NCI-H446 treated with DMSO at 0.1 percent for 48 hours (cell line): ENCODE measurements around the gene NOL3.

Source experiments
- DNase-seq: peaks from one replicate; lab custom pipeline; 2025; lab: John Stamatoyannopoulos, UW

The NOL3 gene

DNA sequence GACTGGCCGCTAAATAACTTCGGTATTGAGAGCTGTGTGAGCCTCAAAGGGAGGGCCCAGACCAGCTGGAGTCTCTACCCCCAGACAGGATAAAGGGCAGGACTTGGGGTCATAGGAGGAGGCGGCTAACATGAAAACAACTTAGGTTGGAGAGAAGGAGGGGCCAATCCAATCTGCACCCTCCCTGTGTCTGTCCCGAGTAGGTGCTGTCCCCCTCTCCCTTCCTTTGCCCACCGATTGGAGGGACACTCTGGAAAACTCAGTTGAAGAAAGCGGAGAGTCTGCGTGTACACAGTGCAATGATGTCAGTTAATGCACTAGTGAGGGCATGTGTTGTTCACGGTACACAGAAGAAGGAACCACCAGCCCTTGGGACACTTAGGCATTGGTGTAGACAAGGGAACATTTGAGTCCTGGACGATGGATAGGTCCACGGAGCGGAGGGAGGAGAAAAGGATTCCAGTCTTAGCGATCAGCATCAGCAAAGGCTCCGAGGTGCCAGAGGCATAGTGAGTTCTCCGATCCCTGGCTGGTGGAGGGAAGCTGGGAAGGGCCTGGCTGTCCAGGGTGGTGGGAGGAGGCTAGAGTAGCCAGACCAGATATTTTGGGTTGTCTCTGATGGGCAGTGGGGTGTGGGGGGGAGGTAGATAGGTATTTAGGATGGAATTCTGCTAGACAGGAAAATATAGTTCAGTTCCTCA, 761 bp downstream of the NOL3 start:
- no peak for DNase-seq

DNA sequence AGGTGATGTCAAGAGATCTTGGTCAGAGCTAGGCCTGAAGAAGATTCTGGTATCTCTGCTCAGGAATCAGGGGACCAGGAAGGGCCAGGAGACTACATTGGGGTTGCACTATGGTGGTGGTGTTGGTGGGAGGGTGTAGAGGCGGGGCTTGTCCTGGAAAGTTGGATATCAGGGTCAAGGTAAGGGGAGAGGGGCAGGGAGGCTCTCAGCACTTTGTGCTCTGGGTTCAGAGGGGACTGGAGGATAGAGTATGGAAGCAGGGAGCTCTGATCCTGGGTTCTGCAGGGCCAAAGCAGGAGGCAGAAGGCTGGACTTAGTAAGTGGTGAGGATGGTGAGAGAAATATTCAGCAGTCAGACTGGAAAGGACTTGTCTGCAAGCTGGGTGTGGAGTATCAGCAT, 3.0 kb downstream of the NOL3 start:
- no peak for DNase-seq

GRCh38 chr16:67173808-67174705, 3.7 kb downstream of the NOL3 start:
- DNase-seq = no peak

DNA sequence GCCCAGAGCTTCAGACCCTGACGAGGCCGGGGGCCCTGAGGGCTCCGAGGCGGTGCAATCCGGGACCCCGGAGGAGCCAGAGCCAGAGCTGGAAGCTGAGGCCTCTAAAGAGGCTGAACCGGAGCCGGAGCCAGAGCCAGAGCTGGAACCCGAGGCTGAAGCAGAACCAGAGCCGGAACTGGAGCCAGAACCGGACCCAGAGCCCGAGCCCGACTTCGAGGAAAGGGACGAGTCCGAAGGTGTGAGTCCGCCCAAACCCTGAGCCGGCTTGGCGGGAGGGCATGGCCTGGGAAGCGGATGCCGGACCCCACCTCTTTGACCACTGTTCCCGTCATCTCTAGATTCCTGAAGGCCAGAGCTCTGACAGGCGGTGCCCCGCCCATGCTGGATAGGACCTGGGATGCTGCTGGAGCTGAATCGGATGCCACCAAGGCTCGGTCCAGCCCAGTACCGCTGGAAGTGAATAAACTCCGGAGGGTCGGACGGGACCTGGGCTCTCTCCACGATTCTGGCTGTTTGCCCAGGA, 4.4 kb downstream of the NOL3 start:
- no peak for DNase-seq

GRCh38 chr16:67176662-67177061, 6.3 kb downstream of the NOL3 start:
- no peak for DNase-seq

GRCh38 chr16:67177743-67178699, 7.7 kb downstream of the NOL3 start:
- no peak for DNase-seq

DNA sequence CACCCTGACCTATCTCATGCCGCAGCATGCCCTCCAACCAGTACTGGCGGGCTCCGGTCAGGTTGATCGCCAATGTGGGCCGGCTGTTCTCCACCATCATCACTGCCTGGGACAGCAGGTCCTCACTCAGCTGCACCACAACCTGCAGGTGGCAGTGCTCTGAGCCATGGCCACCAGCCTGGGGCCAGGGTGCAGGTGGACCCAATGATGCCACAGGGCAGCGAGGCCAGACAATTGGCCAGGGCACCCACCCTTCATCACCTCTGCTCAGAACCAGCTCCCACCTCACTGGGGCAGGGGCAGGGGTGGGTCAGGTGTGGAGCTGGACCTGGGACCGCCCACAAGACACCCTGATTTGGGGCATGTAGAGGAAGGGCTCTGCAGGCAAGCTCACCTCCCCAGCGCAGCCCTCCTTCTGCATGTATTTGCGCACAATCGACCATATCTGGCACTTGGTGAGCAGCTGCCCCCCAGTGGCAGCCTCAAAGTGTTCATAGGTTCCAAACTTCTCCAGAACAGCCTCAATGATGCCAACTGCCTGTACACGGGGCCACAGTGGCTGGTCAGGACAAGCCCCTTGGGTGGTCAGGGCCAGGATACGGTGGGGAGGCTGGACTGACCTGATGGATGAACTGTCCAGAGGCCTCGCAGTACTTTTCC, 9.2 kb downstream of the NOL3 start:
- DNase-seq = no peak

DNA sequence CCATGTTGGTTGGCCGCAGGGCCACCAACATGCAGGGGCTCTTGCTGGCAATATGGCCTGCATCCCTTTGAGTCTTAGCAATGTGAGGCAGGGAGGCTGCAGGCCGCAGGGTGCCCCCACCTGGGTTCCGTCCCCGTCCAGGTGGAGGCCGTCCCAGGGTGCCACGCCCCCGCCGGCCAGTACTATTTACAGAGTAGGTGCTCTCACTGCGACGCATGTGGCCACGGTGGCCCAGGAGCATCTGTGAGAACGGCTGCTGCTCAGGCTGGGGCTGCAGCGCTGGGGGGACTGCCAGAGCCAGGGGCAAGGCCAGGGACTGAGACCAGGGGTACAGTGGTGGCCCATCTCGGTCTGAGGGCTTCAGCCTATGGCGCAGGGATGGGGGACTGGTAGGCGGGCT, 9.8 kb downstream of the NOL3 start:
- DNase-seq = no peak

GRCh38 chr16:67181346-67181745, 11.0 kb downstream of the NOL3 start:
- DNase-seq = peak; percentile 51

- no peak for DNase-seq
Measured at GRCh38 chr16:67182288-67182687, 11.9 kb downstream of the NOL3 start.

DNA sequence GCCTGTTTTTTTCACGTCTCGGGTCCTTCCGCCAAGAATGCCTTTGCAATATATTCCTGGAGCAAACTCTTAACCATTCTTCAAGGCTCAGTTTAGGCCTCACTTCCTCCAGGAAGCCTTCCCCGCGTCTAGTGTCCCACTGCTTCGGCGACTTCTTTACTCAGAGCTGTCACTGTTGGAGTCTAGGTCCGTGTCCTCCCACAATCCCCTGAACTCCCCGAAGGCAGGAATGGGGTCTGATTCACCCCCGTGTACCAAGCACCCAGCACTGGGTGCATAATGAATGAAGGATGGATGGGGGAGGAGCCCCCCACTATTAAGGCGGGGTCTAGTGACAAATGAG, 12.9 kb downstream of the NOL3 start:
- no peak for DNase-seq

DNA sequence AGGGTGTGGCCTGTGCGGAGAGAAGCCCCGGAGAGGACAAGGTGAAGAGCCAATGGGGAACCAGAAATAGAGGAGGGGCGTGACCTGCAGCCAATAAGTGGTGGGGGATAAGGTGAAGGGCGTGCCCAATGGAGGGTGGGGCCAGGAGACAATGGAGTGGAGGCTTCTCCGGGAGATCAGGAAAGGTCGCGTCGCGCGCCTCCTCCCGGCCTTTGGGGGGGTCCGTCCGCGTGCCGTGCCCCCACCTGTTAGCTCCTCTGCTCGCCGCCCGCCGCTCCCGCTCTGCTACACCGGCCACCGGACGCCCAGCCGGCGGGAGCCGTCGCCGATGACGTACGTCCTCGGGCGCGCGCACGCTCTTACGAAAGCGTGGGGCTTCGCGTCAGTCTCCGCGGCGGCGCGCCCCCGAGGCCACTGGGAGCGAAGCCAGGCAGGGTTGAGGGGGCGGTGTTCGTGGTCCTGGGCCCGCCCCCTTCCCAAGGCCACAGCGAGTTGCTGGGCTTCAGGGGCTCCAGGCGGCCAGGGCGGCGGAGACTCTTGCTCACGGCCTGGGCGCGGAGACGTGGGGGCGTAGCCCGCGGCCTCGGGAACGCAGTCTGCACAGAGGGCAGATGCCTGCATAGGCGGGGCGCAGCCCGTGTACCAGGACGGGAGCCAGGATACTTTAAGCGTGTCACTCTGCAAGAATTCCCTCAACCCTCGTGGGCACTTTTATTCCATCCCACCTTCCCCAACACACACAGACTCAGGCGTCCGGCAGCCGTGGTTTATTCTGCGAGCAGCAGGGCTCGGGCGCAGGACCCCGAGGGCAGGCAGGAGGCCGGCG, 13.5 kb downstream of the NOL3 start, which contains the start of gene MATCAP1:
Gene MATCAP1 (minus strand): TSS at position 337 of the 826 bp plus-strand sequence. CDS start 3,353 bp downstream, outside the sequence.
- peak; percentile 83 for DNase-seq

GRCh38 chr16:67184453-67184994, 14.2 kb downstream of the NOL3 start:
- no peak for DNase-seq

DNA sequence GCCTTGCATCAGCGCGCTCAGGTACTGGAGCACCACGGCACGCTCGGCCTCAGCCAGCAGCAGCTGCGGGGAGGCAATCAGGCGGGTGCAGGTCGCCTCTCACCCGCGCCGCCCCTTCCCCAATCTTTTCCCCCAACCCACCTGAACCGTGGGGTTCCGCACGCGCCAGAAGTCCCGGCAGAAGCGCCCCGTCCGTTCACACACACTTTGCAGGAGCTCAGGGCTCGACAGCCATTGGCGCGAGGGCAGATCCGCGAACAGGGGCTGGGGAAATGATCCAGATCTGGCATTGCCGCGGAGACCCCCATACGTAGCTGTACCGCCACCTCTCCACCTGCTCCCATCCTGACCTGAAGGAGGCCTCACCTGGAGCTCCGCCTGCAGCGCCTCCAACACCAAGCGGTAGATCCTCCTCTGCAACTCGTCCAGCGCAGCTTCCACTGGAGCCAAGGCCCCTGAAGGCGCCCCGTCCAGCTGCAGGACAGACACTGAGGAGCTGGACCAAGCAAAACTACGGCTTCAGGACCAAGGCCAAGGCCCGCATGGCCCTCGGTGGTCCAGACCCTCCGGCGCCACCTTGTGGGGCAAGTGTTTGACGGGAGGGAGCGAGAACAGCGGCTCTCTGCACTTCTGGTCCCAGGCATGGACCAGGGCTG, 14.8 kb downstream of the NOL3 start:
- DNase-seq = no peak

GRCh38 chr16:67185651-67186134, 15.4 kb downstream of the NOL3 start:
- no peak for DNase-seq

GRCh38 chr16:67186550-67186950, 16.2 kb downstream of the NOL3 start:
- DNase-seq = no peak

- DNase-seq = peak; percentile 72
Measured at GRCh38 chr16:67187175-67187890, 17.0 kb downstream of the NOL3 start.

GRCh38 chr16:67188323-67188722, 18.0 kb downstream of the NOL3 start:
- DNase-seq = no peak

- DNase-seq = no peak
Measured at GRCh38 chr16:67188798-67189197, 18.5 kb downstream of the NOL3 start.
